ENCODE results near the gene PYCARD. TPM values are rescaled to one million over a fixed set of nuclear protein-coding genes. Genes with fewer than 3 reads are reported as not detected.

The PYCARD gene
- total RNA-seq, 1 experiment from 2014 or later: 29.8 TPM

GRCh38 chr16:31213342-31213741 is 10.8 kb upstream of the PYCARD start:
- no peak overlapping the region for H3K27ac ChIP-seq (ENCODE audit: low read length)
- no peaks in the 10 kb centered on the region for H3K79me2 ChIP-seq (ENCODE audit: low read length)
- no peak overlapping the region for H3K4me3 ChIP-seq (ENCODE audit: low read length)
- no peak overlapping the region for H3K9ac ChIP-seq (ENCODE audit: low read length)
- ChIA-PET POLR2A (ENCODE audit: unreplicated experiment) (no interaction called here), CTCF (no interaction called here)
- H3F3A ChIP-seq (ENCODE audit: low read length, unreplicated experiment): no peaks in the 10 kb centered on the region
- H3K27me3 ChIP-seq (ENCODE audit: low read length): peaks cover 10% of the 10 kb centered on the region
- no peaks in the 10 kb centered on the region for H3K9me3 ChIP-seq (ENCODE audit: low read length)
- intact Hi-C loops (cut with micrococcal nuclease): no loop called here
- H4K20me1 ChIP-seq (ENCODE audit: low read length): no peaks in the 10 kb centered on the region
- ATAC-seq: no peak
- H3K4me1 ChIP-seq (ENCODE audit: insufficient read depth, low read length): 0 out of 2 replicates have a peak, but pooled peaks cover 7% of the 10 kb centered on the region
- no peaks in the 10 kb centered on the region for H3K9me2 ChIP-seq (replicated peaks; ENCODE audit: low read length)
- no peak for TF ChIP-seq EZH2 (IDR thresholded peaks at IDR 0.05; ENCODE audit: low read length, unreplicated experiment)
- no peak for TF ChIP-seq EZH2phosphoT487 (IDR thresholded peaks at IDR 0.05; ENCODE audit: borderline replicate concordance, low read length)
- TF ChIP-seq, protein P1, sequence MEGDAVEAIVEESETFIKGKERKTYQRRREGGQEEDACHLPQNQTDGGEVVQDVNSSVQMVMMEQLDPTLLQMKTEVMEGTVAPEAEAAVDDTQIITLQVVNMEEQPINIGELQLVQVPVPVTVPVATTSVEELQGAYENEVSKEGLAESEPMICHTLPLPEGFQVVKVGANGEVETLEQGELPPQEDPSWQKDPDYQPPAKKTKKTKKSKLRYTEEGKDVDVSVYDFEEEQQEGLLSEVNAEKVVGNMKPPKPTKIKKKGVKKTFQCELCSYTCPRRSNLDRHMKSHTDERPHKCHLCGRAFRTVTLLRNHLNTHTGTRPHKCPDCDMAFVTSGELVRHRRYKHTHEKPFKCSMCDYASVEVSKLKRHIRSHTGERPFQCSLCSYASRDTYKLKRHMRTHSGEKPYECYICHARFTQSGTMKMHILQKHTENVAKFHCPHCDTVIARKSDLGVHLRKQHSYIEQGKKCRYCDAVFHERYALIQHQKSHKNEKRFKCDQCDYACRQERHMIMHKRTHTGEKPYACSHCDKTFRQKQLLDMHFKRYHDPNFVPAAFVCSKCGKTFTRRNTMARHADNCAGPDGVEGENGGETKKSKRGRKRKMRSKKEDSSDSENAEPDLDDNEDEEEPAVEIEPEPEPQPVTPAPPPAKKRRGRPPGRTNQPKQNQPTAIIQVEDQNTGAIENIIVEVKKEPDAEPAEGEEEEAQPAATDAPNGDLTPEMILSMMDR (conservative IDR thresholded peaks at IDR 0.05; ENCODE audit: low read depth, low read length): no peak
- BruUV-seq (replicated peaks): no TSS peak
- no peaks in the 10 kb centered on the region for H3K36me3 ChIP-seq (ENCODE audit: low read depth, low read length)
- DNase-seq: no peak
- H2AFZ ChIP-seq (ENCODE audit: low read length): no peak overlapping the region
- H3K4me2 ChIP-seq (ENCODE audit: low read length): no peak overlapping the region

GRCh38 chr16:31206776-31207175 is 4.2 kb upstream of the PYCARD start:
- Histone ChIP-seq H3K27ac (ENCODE audit: low read length) (no peak overlapping the region), H3F3A (ENCODE audit: low read length, unreplicated experiment) (no peaks in the 10 kb centered on the region), H3K9ac (ENCODE audit: low read length) (no peak overlapping the region), H3K9me3 (ENCODE audit: low read length) (no peaks in the 10 kb centered on the region), H2AFZ (ENCODE audit: low read length) (no peak overlapping the region), H3K4me2 (ENCODE audit: low read length) (no peak overlapping the region), H4K20me1 (ENCODE audit: low read length) (no peaks in the 10 kb centered on the region), H3K27me3 (ENCODE audit: low read length) (no peaks in the 10 kb centered on the region), H3K4me3 (ENCODE audit: low read length) (no peak overlapping the region), H3K9me2 (replicated peaks; ENCODE audit: low read length) (no peaks in the 10 kb centered on the region), H3K79me2 (ENCODE audit: low read length) (no peaks in the 10 kb centered on the region), H3K4me1 (ENCODE audit: insufficient read depth, low read length) (peaks cover 7% of the 10 kb centered on the region; the same call in 1 of the 2 replicates), H3K36me3 (ENCODE audit: low read depth, low read length) (no peaks in the 10 kb centered on the region)
- TF ChIP-seq EZH2phosphoT487 (IDR thresholded peaks at IDR 0.05; ENCODE audit: borderline replicate concordance, low read length): no peak
- TF ChIP-seq, protein P1 (conservative IDR thresholded peaks at IDR 0.05; ENCODE audit: low read depth, low read length): no peak
- no TSS peak for BruUV-seq (replicated peaks)
- ATAC-seq: no peak
- intact Hi-C loops (cut with micrococcal nuclease): loop anchor here (10.0 kb wide), 1 partner anchor 248 kb away; the partner anchor contains the start of gene ARMC5
- DNase-seq: no peak
- ChIA-PET POLR2A (ENCODE audit: unreplicated experiment) (no interaction called here), CTCF (no interaction called here)

GRCh38 chr16:31204871-31205666 is 2.5 kb upstream of the PYCARD start:
- H3K27ac ChIP-seq (ENCODE audit: low read length): no peak overlapping the region
- TF ChIP-seq EZH2phosphoT487 (IDR thresholded peaks at IDR 0.05; ENCODE audit: borderline replicate concordance, low read length) (no peak), EZH2 (IDR thresholded peaks at IDR 0.05; ENCODE audit: low read length, unreplicated experiment) (no peak)
- TF ChIP-seq, protein P1 (conservative IDR thresholded peaks at IDR 0.05; ENCODE audit: low read depth, low read length): no peak
- intact Hi-C loops (cut with micrococcal nuclease): loop anchor here (10.0 kb wide), 1 partner anchor 250 kb away; the partner anchor contains the start of gene ARMC5
- no peaks in the 10 kb centered on the region for H3K9me3 ChIP-seq (ENCODE audit: low read length)
- ATAC-seq (no peak), DNase-seq (no peak)
- BruUV-seq (replicated peaks): no TSS peak
- peaks cover 22% of the 10 kb centered on the region; the same call in 1 of the 2 replicates for H3K4me1 ChIP-seq (ENCODE audit: insufficient read depth, low read length)
- no peaks in the 10 kb centered on the region for H3K27me3 ChIP-seq (ENCODE audit: low read length)
- no peak overlapping the region for H3K4me2 ChIP-seq (ENCODE audit: low read length)
- ChIA-PET CTCF (no interaction called here), POLR2A (ENCODE audit: unreplicated experiment) (no interaction called here)
- no peaks in the 10 kb centered on the region for H3K36me3 ChIP-seq (ENCODE audit: low read depth, low read length)
- H2AFZ ChIP-seq (ENCODE audit: low read length): no peak overlapping the region
- H3F3A ChIP-seq (ENCODE audit: low read length, unreplicated experiment): no peaks in the 10 kb centered on the region
- H3K4me3 ChIP-seq (ENCODE audit: low read length): no peak overlapping the region
- H3K79me2 ChIP-seq (ENCODE audit: low read length): no peaks in the 10 kb centered on the region
- no peak overlapping the region for H3K9ac ChIP-seq (ENCODE audit: low read length)
- H4K20me1 ChIP-seq (ENCODE audit: low read length): no peaks in the 10 kb centered on the region
- H3K9me2 ChIP-seq (replicated peaks; ENCODE audit: low read length): no peaks in the 10 kb centered on the region
